ENCODE data around the gene MRGPRX2.

The MRGPRX2 gene

GRCh38 chr11:19060629-19061028 is at the start of gene MRGPRX2:
Gene MRGPRX2, minus strand, starts transcription at chr11:19060717. Its CDS starts 4,315 bp downstream, at chr11:19056402.
- DNase-seq: no peak

DNA sequence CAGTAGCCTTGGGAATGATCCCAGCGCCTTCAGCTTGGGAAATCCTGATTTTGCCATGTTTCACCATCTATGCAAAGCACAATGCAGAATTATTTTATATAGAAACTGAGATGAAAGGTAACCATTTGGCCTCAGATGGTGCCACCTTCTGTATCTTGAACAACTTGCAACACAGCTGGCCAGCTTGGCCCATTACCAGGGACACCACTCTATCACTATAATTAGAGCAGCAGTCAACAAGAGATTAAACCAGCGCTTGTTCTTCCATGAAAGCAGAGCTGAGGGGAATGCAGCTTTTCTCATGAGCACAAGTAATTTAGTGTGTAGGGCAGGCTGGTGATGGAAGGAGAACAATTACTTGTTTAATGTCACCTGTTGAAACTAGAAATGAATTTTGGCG is 49.8 kb upstream of the MRGPRX2 start:
- no peak for DNase-seq

- no peak for DNase-seq
Measured at GRCh38 chr11:19107125-19107524, 46.6 kb upstream of the MRGPRX2 start.

DNA sequence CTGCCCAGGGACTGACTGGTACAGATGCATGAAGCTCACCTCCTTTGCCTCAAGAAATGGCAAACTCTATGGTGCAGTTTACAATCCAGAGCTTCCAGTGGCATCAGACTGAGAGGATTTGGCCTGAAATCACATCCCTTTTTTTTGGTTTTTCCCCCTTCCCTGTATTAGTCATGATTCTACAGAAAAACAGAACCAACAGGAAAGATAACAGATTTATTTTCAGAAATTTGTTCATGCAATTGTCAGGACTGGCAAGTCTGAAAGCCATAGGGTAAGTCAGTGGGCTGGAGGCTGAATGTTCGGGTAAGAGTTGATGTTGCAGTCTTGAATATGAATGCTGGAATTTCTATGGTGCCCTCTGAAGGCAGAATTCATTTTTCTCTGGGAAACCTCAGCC is 44.5 kb upstream of the MRGPRX2 start:
- no peak for DNase-seq

DNA sequence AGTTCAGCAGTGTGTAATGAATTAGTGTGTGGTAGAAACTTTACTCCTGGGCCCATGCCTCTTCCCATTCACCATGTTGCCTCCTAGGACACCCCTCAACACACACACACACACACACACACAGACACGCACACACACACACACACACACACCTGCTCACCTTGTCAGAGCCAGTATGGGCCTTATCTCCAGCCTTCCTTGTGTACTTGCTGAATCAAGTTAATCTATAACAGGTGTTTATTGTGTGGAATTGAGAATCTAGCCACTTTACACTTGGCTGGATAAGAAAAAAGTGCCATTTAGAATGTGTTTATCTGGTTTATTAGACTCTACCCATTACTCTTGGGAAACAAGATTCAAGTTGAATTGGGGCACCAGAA is 42.0 kb upstream of the MRGPRX2 start:
- no peak for DNase-seq

DNA sequence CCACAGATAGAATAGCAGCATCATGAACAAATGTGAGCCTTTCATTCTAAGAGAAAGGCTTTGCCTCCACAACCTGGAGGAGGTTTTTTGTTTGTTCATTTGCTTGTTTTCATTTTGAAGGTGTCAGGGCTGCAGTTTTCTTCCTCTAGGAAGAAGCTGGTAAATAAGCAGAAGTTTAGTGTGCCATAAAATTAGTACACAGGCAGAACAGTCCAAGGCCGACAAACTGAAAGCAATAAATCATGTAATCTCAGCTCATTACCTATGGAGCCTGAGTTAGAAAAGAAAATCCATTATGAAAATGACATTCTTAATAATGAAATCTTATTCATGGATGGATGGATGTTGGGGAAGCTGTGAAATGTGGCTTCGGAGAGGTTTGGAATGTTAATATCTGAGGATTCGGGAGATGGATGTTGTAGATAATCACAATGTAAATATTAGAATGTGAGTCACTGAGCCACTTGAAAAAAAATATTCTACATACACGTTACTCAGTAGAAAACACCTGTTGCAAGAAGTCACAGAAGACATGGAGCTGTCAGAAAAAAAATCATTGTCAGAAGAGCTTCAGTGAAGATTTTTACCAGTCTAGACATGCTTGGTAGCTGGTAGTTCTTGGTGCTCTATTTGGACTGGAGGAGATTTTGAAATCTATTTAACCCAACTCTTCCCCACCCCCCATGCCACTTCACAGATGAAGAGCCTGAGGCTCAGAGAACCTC is 41.4 kb upstream of the MRGPRX2 start:
- DNase-seq: peak; percentile 31

DNA sequence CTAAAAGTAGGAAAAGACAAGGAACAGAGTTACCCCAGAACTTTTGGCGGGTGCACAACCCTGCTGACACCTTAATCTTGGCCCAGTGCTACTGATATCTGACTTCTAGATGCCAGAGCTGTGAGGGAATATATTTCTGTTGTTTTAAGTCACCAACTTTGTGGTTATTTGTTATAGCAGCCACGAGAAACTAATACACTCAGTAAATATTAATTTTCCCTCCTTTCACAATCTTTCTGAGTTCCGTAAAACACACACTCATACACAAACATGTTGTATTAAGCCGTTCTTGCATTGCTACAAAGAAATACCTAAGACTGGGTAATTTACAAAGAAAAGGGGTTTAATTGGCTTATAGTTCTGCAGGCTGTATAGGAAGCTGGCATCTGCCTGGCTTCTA is 40.4 kb upstream of the MRGPRX2 start:
- no peak for DNase-seq

DNA sequence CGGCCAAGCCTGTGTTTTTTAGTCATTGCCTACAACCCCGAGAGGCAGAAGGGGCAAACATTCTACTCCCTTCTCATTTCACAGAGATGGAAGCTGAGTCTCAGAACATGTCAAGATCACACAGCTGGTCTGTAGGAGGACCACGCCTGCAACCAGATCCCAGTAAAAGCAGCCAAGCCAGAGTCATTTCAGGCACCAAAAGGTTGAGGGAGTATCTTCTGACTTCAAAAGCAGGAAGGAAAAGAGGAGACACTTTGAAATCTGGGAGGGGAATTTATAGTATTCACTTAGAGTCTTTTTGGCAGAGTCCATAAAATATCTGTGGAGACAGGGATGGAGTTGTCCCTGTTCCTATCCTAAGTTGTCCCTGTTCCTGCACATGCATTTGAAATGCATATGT is 38.6 kb upstream of the MRGPRX2 start:
- DNase-seq: no peak

DNA sequence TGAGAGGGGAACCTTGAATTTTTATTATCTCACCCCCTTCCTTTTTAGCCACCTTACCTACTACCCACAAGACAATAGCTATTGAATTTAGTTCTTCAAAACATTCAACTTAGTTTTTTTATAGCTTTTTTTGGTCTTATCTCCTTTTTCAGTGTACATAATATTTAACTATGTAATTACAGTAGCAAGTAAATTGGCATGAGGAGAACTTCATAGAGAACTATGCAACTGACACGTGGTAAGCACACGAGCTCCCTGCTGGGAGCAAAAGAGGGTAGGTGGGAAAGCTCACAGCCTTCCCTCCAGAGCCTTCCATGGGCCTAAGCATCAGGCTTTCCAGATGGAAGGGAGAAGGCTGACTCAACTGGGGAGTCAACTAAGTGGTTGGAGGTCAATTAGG is 34.3 kb upstream of the MRGPRX2 start:
- DNase-seq: no peak

DNA sequence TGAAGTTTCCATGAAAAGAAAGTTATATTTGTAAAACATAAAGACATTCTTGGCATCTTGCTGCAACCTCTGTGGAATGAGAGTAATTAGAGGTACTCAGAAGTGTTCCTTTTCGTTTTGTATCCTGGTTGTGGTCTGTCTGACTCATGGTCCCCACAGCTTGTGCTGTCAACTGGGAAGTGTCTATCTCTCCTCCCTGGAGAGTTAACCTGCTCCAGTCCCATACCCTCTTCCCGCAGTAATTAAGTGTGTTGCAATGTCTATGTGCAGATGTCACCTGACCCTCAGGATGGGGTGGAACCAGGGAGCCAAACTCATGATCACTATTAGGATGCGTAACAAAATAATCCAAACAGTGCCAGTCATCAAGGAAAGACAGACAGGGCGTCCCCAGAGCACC is 33.5 kb upstream of the MRGPRX2 start:
- no peak for DNase-seq

GRCh38 chr11:19092850-19093249 is 32.3 kb upstream of the MRGPRX2 start:
- DNase-seq: no peak

GRCh38 chr11:19092342-19092741 is 31.8 kb upstream of the MRGPRX2 start:
- DNase-seq: no peak

GRCh38 chr11:19091366-19091765 is 30.8 kb upstream of the MRGPRX2 start:
- DNase-seq: no peak

DNA sequence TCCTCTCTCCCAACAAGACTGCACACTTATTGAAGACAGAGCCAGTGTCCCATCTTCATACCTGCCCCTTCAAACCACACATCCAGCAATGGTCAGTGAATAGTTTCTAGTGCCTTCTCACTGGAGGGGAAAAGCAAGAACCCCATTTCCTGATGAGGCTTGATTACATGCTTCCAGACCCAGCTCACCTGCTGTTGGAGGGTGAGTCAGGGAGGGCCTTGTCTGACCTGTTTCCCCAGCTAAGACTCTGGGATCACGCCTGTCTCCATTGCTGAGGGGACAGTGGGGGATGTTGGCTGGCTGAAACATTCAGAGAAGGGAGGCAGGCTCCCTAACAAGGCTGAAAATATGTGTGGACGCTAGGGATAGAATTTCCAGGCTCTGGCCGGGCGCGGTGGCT is 28.9 kb upstream of the MRGPRX2 start:
- no peak for DNase-seq

DNA sequence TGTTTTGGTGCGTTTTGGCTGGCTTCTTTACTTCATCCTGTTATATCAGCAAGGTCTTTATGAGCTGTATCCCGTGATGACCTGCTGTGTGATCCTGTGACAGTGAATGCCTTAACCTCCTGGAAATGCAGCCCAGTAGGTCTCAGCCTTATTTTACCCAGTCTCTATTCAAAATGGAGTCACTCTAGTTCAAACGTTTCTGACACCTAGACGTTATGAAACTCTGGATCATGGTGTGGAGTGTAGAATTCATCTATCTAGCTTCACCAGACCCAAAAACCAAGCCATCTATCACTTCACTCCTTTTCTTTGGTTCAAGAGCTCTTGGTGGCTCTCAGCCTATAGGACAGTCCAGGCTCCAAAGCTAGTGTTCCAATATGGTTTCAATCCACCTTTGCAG is 28.3 kb upstream of the MRGPRX2 start:
- DNase-seq: no peak

DNA sequence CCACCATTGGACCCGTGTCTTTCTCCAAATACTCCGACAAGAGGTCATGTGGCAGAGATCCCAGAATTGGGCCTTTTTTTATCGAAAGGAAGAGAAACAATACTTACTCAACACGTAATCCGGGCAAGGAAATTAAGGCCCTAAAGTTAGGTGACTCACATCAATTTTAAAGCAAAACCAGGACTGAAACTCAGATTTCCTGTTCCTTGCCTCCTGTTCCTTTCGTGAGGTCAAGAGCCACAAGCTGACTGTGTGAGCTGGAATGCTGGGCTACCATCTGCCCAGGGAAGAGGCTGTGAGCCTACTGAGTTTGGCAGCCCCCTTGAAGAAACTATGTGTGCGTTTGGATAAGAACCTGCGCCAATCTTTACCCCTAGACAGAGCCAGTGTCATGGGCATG is 27.1 kb upstream of the MRGPRX2 start:
- no peak for DNase-seq

- no peak for DNase-seq
Measured at GRCh38 chr11:19084661-19085315, 24.3 kb upstream of the MRGPRX2 start.

DNA sequence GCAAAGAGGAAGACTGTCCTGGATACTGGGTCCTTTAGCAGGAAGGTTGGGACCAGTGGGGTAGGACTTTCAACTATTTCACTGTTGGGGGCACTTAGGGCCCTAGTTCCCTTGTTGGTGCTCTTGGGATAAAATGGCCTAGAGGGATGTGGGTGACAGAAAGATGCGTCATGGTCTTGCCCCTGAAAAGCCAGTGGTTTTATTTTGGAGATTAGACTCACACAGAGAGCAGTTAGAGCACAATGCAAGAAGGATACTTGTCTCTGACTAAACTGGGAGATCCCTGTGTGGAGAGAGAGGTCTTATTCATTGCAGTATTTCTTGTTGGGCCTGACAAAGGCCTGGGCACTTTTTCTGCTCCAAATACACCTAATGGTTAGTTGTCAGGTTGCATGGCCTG is 22.6 kb upstream of the MRGPRX2 start:
- DNase-seq: no peak

DNA sequence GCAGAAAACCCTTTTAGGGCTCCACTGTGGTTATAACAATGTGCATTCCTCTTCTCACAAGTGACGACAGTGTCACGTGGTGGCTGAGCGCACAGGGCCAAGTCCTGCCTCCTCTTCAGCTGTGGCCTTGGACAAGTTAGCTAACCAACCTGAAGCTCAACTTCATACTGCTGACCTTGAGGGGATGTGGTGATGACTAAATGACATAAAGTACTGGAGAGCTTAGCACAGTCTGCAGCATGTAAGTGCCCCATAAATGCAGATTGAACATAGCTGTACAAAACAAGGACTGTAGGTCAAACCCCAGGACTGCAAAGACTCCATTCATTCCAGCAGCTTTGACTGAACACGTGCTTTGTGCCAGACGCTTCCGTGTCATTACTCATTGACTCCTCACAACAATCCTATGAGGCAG is 20.1 kb upstream of the MRGPRX2 start:
- DNase-seq: no peak

- DNase-seq: no peak
Measured at GRCh38 chr11:19079643-19080440, 19.3 kb upstream of the MRGPRX2 start.

GRCh38 chr11:19077965-19078364 is 17.4 kb upstream of the MRGPRX2 start:
- no peak for DNase-seq

DNA sequence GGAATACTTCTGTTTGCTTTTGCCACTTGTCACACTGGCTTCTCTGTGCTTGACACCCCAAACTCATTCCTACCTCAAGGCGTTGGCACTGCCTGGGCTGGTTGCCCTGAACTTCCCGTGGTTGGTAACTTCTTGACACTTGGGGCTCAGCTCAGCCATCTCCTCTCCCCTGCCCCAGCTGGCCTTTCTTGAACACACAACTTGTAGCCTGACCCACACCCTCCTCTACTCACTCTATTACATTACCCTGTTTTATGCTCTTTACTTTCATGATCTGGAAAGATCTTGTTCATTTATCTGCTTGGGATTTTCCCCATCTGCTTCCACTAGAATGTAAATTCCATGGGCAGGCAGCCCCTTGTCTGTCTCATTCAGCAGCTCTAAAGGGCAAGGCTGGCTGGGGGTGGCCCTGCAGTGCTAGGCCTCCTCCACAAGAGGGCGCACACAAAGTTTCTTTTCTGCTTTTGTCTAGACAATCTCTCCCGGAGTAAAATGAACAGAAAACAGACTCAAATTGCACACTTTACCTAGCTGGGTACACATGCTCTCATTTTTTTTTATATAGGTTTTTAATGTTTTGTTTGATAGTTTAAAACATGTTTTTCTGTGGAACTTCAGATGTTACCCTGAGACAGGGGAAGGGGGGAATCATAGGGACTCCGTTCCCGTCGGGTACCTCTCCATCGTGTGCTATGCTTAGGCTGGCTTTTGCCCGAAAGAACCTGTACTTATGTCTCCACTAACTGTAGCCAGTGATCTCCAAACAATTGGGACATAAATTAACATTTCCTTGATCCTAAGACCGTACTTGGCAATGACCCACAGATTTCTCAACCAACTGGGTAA is 16.4 kb upstream of the MRGPRX2 start:
- DNase-seq: peak; percentile 26

DNA sequence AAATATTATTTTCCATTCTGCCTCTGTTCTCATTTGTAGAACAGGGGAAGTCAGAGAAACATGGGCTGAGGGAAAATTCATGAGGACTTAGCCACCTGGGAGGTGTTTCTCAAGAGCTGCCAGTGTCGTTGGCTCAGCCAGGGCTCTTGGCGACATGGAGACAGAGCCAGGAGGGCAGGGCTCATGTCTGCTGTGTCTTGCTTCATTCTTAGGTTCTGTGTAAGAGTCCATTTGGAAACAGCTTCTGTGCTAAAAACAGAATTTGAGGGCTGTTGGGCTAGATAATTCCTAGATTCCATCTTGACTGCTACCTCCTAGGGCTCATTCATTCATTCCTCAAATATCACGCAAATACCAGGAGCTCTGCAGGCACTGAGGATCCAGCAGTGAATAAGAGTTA is 15.1 kb upstream of the MRGPRX2 start:
- no peak for DNase-seq
